ELR (cell line): ENCODE data around the gene C18orf54.

Experiments
- DNase-seq: peaks from one replicate; pipeline ENCODE4 v3.0.0-alpha.2; 2015; ENCODE audit warnings: low read depth

The C18orf54 gene

DNA sequence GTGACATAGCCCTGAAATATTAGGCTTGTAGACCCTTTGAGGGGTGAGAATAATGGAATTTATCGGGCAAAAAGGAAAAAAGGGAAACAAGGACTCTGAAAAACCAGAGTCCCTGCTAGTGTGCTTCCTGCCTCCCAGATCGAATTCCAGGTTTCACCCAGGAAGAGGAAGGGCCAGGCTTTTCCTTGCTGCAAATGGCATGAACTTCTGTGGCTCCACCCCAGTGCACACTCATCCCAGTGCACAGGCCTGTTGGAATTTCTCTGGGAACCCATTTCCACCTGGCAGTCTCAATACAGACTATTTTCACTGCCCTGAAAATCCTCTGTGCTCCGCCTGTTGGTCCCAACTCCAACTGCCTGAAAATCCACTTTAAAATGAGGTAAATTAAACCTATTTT, 29.9 kb downstream of the C18orf54 start:
- peak; percentile 60 for DNase-seq

DNA sequence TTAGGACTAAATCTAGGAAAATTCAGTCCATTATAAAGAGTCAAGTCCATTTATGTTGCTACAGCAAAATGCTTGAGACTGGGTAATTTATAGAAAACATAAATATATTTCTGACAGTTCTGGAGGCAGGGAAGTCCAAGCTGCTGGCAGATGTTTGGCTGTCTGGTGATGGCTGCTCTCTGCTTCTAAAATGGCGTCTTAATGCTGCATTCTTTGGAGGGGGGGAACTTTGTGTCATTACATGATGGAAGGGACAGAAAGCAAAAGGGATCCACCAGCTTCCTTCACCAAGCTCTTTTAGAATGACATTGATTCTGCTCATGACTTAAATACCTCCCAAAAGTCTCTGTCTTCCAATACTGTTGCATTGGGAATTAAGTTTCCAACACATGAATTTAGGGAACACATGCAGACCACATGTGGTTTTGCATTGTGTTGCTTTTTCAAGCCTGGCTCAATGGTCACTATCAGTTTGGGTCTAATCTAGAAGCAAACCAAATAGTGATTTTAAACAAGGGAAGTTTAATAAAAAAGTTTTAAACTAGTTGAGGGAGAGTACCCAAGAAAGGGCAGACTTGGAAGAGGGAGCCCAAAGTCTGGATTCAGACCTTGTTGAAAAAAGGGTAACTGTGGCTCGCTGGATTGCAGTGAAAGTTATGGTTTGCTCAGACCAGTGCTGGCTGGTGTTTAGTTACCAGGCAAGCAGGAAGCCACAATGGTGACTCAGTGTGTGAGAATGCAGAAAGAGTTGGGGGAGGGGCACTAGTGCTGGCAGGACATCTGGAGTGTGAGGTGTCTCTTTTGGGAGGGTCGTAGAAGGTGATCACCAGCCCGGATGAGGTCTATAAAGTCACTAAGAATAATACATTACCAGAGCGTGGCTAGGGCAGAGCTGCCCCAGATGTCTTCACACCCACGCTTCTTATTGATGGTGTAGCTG, 30.8 kb downstream of the C18orf54 start:
- peak; percentile 90 for DNase-seq

DNA sequence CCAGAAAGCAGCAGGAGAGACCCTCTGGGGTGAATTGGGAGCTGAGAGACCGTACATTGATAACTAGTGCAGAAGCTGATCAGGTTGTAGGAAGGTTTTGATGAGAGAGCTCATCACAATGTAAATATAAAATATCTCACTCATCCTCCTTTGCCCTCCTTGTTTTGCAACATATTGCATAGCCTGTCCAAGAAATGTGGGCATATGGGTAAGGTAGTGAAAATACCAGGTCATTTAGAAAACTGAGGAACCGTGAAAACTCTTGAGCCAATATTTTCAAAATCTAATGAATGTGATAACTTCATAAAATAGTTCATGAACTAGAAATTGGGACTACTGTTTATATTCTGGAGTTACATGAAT, 31.4 kb downstream of the C18orf54 start:
- DNase-seq = peak; percentile 20

GRCh38 chr18:54390838-54391237, 33.1 kb downstream of the C18orf54 start:
- no peak for DNase-seq

DNA sequence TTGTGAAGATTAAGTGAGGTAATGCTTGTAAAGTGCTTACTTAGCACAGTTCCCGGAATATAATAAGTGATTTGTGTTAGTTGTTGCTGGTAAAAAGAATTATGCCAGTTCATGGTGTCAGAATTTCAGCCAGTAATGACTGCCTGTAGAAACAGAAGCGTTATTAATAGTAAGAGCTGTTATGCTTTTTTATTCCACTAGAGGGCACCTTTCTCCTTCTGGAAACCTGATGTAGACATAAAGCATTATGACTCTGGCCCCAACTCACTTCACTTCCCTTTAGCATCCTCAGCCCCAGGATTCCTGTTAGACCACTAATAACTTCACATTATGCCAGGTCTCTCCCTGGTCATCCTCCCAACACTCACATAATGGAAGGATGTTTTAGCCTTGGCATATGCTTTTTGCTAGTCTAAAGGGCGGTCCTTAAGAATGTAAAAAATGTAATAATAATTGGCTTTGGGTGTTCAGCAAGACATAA, 34.9 kb downstream of the C18orf54 start:
- DNase-seq = peak; percentile 82

DNA sequence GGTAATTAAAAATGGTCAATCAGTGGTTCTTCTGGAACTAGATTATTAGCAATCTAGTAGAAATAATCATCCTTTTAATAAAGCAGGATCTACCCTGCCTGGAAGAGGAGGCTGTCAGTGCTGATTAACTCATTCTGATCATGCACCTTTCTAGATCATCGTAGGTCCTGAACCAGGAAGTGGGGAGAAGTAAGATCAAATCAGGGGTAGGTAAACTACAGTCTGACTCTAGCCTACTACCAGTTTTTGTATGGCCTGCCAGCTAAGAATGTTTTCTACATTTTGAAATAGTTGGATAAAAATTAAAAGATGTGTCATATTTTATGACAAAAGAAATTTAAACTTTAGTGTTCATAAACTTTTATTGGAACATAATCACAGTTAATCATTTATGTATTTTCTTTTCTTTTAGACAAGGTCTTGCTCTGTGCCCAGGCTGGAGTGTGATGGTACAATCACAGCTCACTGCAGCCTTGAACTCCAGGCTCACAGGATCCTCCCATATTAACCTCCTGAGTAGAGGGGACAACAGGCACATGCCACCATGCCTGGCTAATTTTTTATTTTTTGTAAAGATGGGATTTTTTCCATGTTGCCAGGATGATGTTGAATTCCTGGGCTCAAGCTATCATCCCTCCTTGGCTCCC, 36.1 kb downstream of the C18orf54 start:
- no peak for DNase-seq

GRCh38 chr18:54396760-54397159, 39.1 kb downstream of the C18orf54 start:
- DNase-seq = no peak

DNA sequence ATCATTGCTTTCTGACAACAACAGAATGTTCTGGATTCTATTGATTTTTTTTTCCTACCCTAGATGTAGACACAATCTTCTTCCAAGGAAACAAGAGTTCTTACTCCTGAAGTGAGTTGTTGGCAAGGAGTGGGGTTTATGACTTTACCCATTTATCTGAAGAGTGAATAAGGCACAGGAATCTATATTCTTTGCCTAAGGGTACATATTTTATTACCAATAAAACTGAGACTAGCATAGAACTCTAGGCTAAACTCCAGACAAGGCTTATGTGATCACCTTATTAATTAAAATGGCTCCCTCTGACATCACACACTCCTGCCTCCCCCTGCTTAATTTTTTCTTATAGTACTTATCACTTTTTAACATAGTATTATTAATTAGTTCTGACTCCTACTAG, 47.6 kb downstream of the C18orf54 start:
- no peak for DNase-seq

DNA sequence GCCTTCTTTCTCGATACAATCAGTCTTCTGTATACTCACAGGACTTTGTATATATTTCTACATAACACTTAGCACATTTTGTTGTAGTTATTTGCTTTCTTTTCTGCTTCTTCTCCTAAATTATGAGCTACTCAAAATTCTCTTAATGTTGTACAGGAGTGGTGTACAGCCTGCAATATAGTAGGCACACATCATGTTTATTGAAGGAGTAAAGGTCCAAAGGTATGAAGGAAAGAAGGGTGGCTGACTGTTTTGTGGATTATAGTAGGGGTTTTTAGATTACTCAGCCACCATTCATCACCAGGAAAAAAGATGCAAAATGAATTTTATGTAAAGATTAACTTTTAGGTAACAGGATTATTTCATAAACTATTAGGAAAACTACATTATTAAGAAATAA, 54.1 kb downstream of the C18orf54 start:
- no peak for DNase-seq

- DNase-seq = no peak
These were observed 57.4 kb downstream of the C18orf54 start for GRCh38 chr18:54415086-54415485.

- peak; percentile 50 for DNase-seq
These were observed 58.7 kb downstream of the C18orf54 start for GRCh38 chr18:54416436-54416835.

GRCh38 chr18:54423831-54424230, 66.1 kb downstream of the C18orf54 start:
- no peak for DNase-seq

DNA sequence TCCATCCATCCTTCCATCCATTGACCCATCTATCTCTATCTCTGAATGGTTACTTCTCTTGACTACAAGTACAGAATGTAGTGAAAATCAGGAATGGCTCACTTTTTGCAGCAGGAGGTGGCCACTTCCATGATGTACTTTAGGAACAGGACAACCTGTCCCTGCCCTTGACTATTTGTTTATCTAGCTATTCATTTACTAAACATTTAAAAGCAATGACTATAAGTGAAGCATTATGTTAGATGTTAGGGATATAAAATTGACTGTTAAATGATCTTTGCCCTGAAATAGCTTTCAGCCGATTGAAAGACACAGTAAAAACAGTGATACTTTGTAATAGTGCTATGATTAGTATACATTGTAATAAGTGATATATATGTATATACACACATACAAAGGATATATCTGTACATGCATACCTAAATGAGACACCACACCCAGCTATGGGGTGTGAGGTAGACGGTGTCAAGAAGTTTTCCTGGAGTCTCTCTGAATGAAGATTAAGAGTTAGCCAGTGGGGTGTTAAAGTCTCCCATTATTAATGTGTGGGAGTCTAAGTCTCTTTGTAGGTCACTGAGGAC, 68.5 kb downstream of the C18orf54 start:
- no peak for DNase-seq
